SK-N-MC (cell line): ENCODE data around the gene PPP1R12A.
"Not testable (repeated sequence)": the region's sequence is repeated elsewhere in the genome, so short reads cannot be mapped to it uniquely, and the experiment has no call there.

Experiments used
- EZH2 ChIP-seq: fragments of 200-600 bp; sonication (generic); IDR thresholded peaks from one replicate; pipeline ENCODE4 v1.6.1; 2017; ENCODE audit warnings: antibody characterized with exemption
- FOXP2 ChIP-seq: optimal IDR thresholded peaks from 2 replicates; pipeline ENCODE3; 2011; ENCODE audit warnings: mild to moderate bottlenecking, moderate library complexity; ENCODE audit not compliant: insufficient read depth; ENCODE audit errors: extremely low read length, control extremely low read depth
- POLR2AphosphoS5 ChIP-seq: IDR thresholded peaks from 2 replicates; pipeline ENCODE4 v1.6.1; 2012; ENCODE audit warnings: mild to moderate bottlenecking, low read depth, low read length, borderline replicate concordance

DNA sequence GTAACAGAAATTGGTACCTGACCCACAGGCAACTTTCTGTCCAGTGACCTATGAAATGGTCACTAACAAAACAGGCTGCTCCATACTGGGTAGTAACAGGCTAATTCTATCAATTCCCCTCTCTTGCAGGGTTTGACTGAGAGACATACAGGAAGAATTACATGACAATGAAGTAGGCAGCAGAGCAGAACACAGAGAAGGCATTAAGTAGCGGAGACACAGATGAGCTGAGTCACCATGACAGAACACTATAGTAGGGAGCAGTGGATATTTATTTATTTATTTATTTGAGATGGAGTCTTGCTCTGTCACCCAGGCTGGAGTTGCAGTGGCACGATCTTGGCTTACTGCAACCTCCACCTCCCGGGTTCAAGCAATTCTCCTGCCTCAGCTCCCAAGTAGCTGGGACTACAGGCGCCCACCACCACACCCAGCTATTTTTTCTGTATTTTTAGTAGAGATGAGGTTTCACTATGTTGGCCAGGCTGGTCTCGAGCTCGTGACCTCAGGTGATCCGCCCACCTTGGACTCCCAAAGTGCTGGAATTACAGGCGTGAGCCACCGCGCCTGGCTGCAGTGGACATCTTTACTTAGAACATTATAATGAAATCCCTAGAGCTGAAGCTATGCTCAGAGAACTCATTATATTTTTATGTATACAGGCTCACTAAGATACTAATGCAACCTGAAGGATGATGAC is 150.4 kb downstream of the PPP1R12A start:
- not testable (repeated sequence) for TF ChIP-seq POLR2AphosphoS5, EZH2, FOXP2
